Uterine smooth muscle cell (primary cell): ENCODE results near the gene GDPD3. TPM values are rescaled to one million over a fixed set of nuclear protein-coding genes. Genes with fewer than 3 reads are reported as not detected.

Experiments used
- total RNA-seq: library from RNA; depleted of rRNA; stranded (reverse); fragments of >200 nt; gene quantifications from 2 replicates; pipeline ENCODE4 v1.2.3, GENCODE V29; 2014

The GDPD3 gene, protein sequence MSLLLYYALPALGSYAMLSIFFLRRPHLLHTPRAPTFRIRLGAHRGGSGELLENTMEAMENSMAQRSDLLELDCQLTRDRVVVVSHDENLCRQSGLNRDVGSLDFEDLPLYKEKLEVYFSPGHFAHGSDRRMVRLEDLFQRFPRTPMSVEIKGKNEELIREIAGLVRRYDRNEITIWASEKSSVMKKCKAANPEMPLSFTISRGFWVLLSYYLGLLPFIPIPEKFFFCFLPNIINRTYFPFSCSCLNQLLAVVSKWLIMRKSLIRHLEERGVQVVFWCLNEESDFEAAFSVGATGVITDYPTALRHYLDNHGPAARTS
- total RNA-seq: 0.55 and 1.1 TPM in 2 replicates

DNA sequence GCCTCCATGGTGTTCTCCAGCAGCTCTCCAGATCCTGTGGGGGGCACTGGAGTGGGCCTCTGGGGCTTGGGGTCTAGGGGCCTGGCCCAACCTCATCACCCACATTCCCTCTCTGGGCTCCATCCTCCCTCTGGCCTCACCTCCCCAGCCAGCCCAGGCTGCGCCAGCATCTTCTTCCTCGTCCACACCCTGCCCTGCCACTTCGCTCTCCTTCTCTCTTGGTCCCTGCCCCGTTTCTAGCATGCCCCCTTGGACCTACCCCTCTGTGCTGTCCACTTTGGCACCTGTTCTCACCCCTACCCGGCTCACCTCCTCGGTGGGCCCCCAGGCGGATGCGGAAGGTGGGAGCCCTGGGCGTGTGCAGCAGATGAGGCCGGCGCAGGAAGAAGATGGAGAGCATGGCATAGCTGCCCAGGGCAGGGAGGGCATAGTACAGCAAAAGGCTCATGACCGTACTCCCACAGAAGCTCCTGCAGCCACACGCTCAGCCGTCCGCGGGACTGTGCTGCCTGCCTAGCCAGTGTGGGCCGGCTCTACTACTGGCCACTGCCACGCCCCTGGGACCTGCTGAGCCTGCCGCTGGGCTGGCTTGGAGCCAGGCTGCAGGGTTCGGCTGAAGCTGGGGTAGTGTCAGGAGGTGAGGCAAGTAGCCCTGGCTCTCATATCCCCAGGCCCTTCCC is at the start of gene GDPD3:
Gene GDPD3, minus strand, starts transcription at position 507 of the 680 bp plus-strand sequence. Its CDS starts 59 bp downstream, at position 448.

DNA sequence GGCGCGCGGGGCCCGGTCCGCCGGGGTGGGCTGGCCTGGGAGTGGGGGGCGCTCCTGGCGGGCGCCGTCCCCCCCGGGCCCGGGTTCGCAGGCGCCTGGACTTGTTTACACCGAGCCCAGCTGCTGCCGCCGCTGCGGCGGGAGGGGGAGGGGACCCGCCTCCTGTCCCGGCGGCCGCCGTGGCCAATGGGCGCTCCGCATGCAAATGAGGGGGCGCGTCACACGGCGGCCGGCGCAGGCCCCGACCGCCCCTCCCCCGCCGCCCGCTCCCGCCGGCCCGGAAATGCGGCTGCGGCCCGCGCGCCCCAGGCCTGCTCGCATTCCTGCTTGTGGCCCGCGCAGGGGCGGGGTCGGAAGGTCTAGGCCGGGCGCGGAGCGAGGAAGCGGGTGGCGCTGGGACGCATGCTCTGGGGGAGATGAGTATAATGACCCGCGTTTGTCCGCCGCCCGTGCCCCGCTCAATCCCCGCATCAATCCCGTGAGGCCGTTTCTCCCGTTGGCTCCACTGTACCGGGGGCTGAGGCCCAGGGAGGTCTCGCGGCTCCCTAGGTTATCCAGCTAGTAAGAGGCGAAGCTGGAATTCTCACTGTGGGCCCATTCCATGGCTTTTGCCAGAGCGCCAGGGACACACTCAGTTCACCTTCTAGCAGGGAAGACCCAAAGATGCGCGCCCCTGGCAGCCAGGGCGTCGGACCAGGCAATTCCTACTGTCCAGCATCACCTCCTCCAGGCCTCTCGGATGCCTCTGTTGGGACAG is 17.1 kb downstream of the GDPD3 start, which contains the start of gene YPEL3:
Gene YPEL3, minus strand, starts transcription at position 109 of the 757 bp plus-strand sequence. CDS start 731 bp downstream, outside the sequence.

DNA sequence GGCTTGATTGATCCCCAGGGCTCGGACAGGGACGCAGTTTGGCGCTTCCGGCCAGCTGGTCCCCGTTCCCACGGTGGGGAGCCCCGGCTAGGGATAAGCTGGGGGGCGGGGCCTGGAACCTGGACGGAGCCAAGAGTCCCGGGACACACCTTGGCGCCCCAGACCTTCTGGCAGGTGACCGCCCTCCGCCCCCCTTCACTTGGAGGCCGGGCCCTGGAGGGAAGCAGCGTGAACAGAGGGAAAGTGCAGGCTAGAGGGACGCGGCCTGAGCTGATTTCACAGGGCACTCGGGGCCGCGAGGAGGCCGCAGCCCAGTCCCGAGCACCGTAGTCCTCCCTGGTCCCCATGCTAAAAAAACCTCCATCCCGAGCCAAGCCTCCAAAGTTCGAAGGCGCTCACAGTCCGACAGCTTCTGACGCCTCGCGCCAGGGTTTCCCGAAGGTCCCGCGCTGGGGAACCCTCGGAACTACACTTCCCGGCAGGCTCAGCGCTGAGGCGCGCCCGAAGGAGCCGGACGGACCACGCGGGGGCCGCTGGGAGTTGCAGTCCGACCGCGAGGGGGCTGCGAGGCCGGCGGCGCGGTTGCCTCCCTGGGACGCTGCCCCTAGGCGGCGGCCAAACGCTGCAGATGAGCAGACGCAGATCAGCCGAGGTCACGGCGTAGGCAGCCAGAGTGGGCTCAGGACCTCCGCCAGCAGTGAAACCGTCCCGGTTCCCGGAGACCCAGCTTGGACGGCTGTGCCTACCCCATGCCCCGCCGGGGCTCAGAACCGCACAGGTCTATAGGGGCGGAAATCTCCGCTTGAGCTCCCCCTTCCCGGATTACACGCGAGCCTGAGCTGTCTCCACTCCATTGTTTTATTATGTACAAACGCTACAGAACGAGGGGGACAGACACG is 21.6 kb downstream of the GDPD3 start, which contains the start of gene TBX6:
Gene TBX6, minus strand, starts transcription at position 451 of the 899 bp plus-strand sequence. CDS start 731 bp downstream, outside the sequence.

DNA sequence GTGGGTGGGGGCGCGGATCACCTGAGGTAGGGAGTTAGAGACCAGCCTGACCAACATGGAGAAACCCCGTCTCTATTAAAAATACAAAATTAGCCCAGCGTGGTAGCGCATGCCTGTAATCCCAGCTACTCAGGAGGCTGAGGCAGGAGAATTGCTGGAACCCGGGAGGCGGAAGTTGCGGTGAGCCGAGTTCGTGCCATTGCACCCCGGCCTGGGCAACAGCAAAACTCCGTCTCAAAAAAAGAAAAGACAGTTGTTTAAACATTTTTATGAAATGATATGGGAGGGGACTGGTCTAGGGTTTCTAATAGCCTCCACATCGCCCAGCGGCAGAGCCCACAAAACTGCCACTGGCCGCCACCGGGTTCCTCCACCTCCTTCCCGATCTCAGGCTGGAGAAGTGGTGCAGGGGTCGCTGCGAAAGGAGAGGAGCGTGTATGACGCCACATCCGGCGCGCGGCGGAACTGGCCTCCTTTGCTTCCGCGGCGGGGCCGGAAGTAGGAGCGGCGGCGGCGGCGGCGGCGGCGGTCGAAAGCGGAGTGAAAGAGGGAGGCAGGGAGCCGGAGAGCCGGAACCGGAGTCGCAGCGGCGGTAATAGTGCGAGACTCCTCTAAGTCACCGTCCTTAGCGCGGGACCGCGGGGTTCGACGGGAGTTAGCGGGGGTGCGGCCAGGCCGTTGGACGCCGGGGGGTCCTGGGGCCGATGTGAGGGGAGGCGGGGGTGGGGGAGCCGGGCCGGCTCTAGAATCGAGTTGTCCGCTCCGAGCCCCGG is 37.6 kb downstream of the GDPD3 start, which contains the start of gene PPP4C:
Gene PPP4C, plus strand, starts transcription at position 492 of the 773 bp plus-strand sequence. CDS start 384 bp downstream, outside the sequence.

DNA sequence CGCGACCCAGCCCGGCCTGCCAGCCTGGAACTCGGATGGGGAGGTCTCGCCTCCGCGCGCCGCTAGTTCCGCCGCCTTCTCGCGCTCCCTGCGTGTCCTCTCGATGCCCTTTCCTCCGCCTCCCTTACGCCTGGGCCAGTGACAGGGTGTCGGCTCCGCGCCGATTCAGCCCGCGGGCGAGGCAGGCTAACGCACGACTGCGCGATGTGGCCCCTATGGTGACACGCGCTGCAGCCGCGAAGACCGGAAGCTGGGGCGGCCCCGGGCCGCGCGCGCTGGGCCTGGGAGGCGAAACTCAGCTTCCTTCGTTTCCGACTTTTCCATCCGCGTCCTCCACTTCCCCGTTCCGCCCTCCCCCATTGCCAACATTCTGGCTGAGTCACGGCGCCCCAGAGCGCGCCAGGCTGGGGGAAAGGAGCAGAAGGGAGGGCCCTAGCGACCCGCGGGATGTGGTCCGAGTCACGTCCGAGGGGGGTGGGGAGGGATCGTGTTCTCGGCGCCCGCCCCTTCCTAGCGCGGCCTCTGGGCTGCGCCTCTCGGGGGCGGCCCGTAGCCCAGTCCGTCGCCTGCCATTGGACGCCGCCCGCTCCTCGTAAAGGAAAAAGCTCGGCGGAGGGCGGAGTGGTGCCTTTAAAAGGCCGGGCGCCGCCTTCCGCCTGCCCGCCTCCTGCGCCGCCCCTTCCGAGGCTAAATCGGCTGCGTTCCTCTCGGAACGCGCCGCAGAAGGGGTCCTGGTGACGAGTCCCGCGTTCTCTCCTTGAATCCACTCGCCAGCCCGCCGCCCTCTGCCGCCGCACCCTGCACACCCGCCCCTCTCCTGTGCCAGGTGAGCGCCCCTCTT is 48.0 kb downstream of the GDPD3 start, which contains the start of gene ALDOA:
Gene ALDOA, plus strand, starts transcription at position 659 of the 841 bp plus-strand sequence. CDS start 1,138 bp downstream, outside the sequence.

Other genes with a start within 250 kb of the GDPD3 start
- gene SEZ6L2, start 214.0 kb downstream of the GDPD3 start, total RNA-seq: 2.1 and 10.0 TPM in 2 replicates
- gene ASPHD1, start 213.0 kb downstream of the GDPD3 start, total RNA-seq: 9.1 and 9.4 TPM in 2 replicates
- 13.2 and 14.3 TPM in 2 replicates for gene KCTD13, start 187.3 kb downstream of the GDPD3 start, total RNA-seq
- 49.6 and 86.6 TPM in 2 replicates for gene TMEM219, start 151.5 kb downstream of the GDPD3 start, total RNA-seq
- gene TAOK2, start 139.7 kb downstream of the GDPD3 start, total RNA-seq: 56.2 and 62.0 TPM in 2 replicates
- 9.0 and 15.5 TPM in 2 replicates for gene HIRIP3, start 117.9 kb downstream of the GDPD3 start, total RNA-seq
- 17.2 and 47.3 TPM in 2 replicates for gene INO80E, start 117.3 kb downstream of the GDPD3 start, total RNA-seq
- 0.22 and 0.62 TPM in 2 replicates for gene DOC2A, start 102.5 kb downstream of the GDPD3 start, total RNA-seq
- gene C16orf92, start 90.3 kb downstream of the GDPD3 start, total RNA-seq: not detected in 2 replicates
- 0.22 TPM in 1 of 2 replicates, not detected in the other for gene TLCD3B, start 82.3 kb downstream of the GDPD3 start, total RNA-seq
- 528 and 721 TPM in 2 replicates for gene ALDOA, start 47.8 kb downstream of the GDPD3 start, total RNA-seq
- 226 and 306 TPM in 2 replicates for gene PPP4C, start 37.5 kb downstream of the GDPD3 start, total RNA-seq
- gene TBX6, start 21.6 kb downstream of the GDPD3 start, total RNA-seq: 0.11 and 0.12 TPM in 2 replicates
- 4.6 and 5.5 TPM in 2 replicates for gene YPEL3, start 17.3 kb downstream of the GDPD3 start, total RNA-seq
- 28.6 and 32.9 TPM in 2 replicates for gene MAPK3, start 9.7 kb upstream of the GDPD3 start, total RNA-seq
- gene CORO1A, start 70.1 kb upstream of the GDPD3 start, total RNA-seq: 2.7 and 2.9 TPM in 2 replicates
- 67.1 and 198 TPM in 2 replicates for gene BOLA2B, start 80.1 kb upstream of the GDPD3 start, total RNA-seq
- 19.5 and 27.0 TPM in 2 replicates for gene SLX1A, start 80.3 kb upstream of the GDPD3 start, total RNA-seq
- 3.4 and 4.5 TPM in 2 replicates for gene SULT1A3, start 85.7 kb upstream of the GDPD3 start, total RNA-seq
- gene NPIPB13, start 134.9 kb upstream of the GDPD3 start, total RNA-seq: 0.33 and 0.75 TPM in 2 replicates
- 37.9 and 41.6 TPM in 2 replicates for gene CD2BP2, start 241.8 kb upstream of the GDPD3 start, total RNA-seq